Activated CD4-positive, alpha-beta T cell treated with anti-CD3 and anti-CD28 coated beads for 48 hours (primary cell): ENCODE results near the gene SMAD5.

Experiments
- DNase-seq: peaks from one replicate; pipeline ENCODE4 v3.0.0-alpha.2; 2020

Gene SMAD5

GRCh38 chr5:136199408-136199807 is 66.8 kb downstream of the SMAD5 start:
- DNase-seq = no peak

- DNase-seq = no peak
These were observed 67.5 kb downstream of the SMAD5 start for GRCh38 chr5:136200130-136200529.

GRCh38 chr5:136200761-136201160 is 68.1 kb downstream of the SMAD5 start:
- DNase-seq = no peak

- no peak for DNase-seq
These were observed 69.2 kb downstream of the SMAD5 start for GRCh38 chr5:136201870-136202269.

GRCh38 chr5:136202469-136203205 is 70.0 kb downstream of the SMAD5 start:
- no peak for DNase-seq

GRCh38 chr5:136203303-136203922 is 70.8 kb downstream of the SMAD5 start:
- DNase-seq = no peak

GRCh38 chr5:136205061-136205702 is 72.5 kb downstream of the SMAD5 start:
- no peak for DNase-seq

- no peak for DNase-seq
These were observed 73.3 kb downstream of the SMAD5 start for GRCh38 chr5:136205941-136206340.

GRCh38 chr5:136206361-136206760 is 73.7 kb downstream of the SMAD5 start:
- DNase-seq = no peak

GRCh38 chr5:136207631-136208030 is 75.0 kb downstream of the SMAD5 start:
- no peak for DNase-seq

- DNase-seq = no peak
These were observed 76.3 kb downstream of the SMAD5 start for GRCh38 chr5:136208916-136209315.

- no peak for DNase-seq
These were observed 76.8 kb downstream of the SMAD5 start for GRCh38 chr5:136209346-136209910.

GRCh38 chr5:136210259-136210658 is 77.6 kb downstream of the SMAD5 start:
- DNase-seq = no peak

- DNase-seq = no peak
These were observed 78.8 kb downstream of the SMAD5 start for GRCh38 chr5:136211282-136212040.

- DNase-seq = peak; percentile 56
These were observed 79.6 kb downstream of the SMAD5 start for GRCh38 chr5:136212252-136212721.

GRCh38 chr5:136213919-136214493 is 81.4 kb downstream of the SMAD5 start:
- DNase-seq = no peak

- DNase-seq = no peak
These were observed 83.2 kb downstream of the SMAD5 start for GRCh38 chr5:136215812-136216211.

- no peak for DNase-seq
These were observed 83.6 kb downstream of the SMAD5 start for GRCh38 chr5:136216230-136216629.

- DNase-seq = no peak
These were observed 88.7 kb downstream of the SMAD5 start for GRCh38 chr5:136221340-136221739.

GRCh38 chr5:136222580-136223235 is 90.1 kb downstream of the SMAD5 start:
- no peak for DNase-seq

- no peak for DNase-seq
These were observed 93.2 kb downstream of the SMAD5 start for GRCh38 chr5:136225796-136226195.

GRCh38 chr5:136226401-136226800 is 93.8 kb downstream of the SMAD5 start:
- DNase-seq = no peak
